Activated B cell treated with CpG ODN at 0.5 μM for 24 hours (primary cell): ENCODE results near the gene USP38. TPM values are rescaled to one million over a fixed set of nuclear protein-coding genes. Genes with fewer than 3 reads are reported as not detected.
"Not testable (repeated sequence)": the region's sequence is repeated elsewhere in the genome, so short reads cannot be mapped to it uniquely, and the experiment has no call there.

Experiments
- ATAC-seq: fragments of 200-7000 bp; cut with Tn5 transposase; one replicate; pipeline ENCODE4 v1.10.0; 2021; ENCODE audit warnings: low read depth, mild to moderate bottlenecking, moderate library complexity
- CTCF ChIA-PET: fragments of 350-600 bp; sonication (Branson Sonifier 250); formaldehyde crosslinking; loops from one replicate; lab custom pipeline; 2021; ENCODE audit warnings: antibody characterized with exemption; lab: Charles Lee
- POLR2A ChIA-PET: fragments of 350-600 bp; sonication (Branson Sonifier 250); formaldehyde crosslinking; loops from one replicate; lab custom pipeline; 2021; ENCODE audit warnings: antibody characterized with exemption; lab: Charles Lee
- DNase-seq: peaks from one replicate; pipeline ENCODE4 v3.0.0; 2022
- H3K27ac Mint-ChIP-seq: one replicate; pipeline ENCODE4 v1.8.0; 2020; ENCODE audit warnings: mixed read lengths
- H3K27me3 Mint-ChIP-seq: one replicate; pipeline ENCODE4 v1.8.0; 2021; ENCODE audit warnings: mixed read lengths
- H3K36me3 Mint-ChIP-seq: one replicate; pipeline ENCODE4 v1.8.0; 2021; ENCODE audit warnings: low read depth, mixed read lengths
- H3K4me1 Mint-ChIP-seq: one replicate; pipeline ENCODE4 v1.8.0; 2021; ENCODE audit warnings: mixed read lengths
- H3K4me3 Mint-ChIP-seq: one replicate; pipeline ENCODE4 v1.8.0; 2020; ENCODE audit warnings: mild to moderate bottlenecking, mixed read lengths
- H3K9me3 Mint-ChIP-seq: one replicate; pipeline ENCODE4 v1.8.0; 2020; ENCODE audit warnings: mixed read lengths
- intact Hi-C: fragments of 100-400 bp; cut with micrococcal nuclease; formaldehyde crosslinking; loops from one replicate; pipeline ENCODE4 v1.15.1; 2024
- total RNA-seq: library from RNA; stranded (reverse); gene quantifications from 2 replicates; pipeline ENCODE4 v1.2.3, GENCODE V29; 2022
- TF ChIP-seq, protein P1 (sequence below): fragments of 200-600 bp; IDR thresholded peaks from one replicate; pipeline ENCODE4 v1.8.0; 2022; ENCODE audit warnings: antibody characterized with exemption, mild to moderate bottlenecking

Gene USP38
- total RNA-seq, 1 donor from 2014 or later: 24.9 TPM

DNA sequence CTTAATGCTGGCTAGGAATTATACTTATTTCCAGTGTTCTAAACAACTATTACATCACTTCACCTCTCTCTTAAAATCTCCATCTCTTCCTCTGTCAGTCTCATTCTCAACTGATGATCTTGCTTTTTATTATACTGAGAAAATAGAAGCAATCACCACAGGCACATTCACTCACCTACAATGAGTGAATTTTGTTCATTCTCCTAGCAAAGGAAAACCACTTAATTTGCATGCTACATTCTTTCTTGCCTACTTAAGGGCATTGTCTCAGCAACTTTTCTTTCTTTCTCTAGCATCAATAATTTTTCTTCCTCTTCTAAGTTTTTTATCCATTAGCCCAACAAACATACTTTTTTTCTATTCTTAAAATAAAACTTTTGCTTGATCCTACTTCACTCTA lies 21.1 kb upstream of the USP38 start:
- Mint-ChIP-seq H3K36me3 (peaks cover 10% of the 10 kb centered on the region), H3K9me3 (peaks cover 2% of the 10 kb centered on the region), H3K4me3 (no peak overlapping the region), H3K27me3 (no peaks in the 10 kb centered on the region), H3K27ac (no peak overlapping the region), H3K4me1 (no peaks in the 10 kb centered on the region)
- intact Hi-C loops: no loop called here
- ChIA-PET CTCF (no interaction called here), POLR2A (no interaction called here)
- no peak for DNase-seq
- no peak for ATAC-seq
- TF ChIP-seq, protein P1, sequence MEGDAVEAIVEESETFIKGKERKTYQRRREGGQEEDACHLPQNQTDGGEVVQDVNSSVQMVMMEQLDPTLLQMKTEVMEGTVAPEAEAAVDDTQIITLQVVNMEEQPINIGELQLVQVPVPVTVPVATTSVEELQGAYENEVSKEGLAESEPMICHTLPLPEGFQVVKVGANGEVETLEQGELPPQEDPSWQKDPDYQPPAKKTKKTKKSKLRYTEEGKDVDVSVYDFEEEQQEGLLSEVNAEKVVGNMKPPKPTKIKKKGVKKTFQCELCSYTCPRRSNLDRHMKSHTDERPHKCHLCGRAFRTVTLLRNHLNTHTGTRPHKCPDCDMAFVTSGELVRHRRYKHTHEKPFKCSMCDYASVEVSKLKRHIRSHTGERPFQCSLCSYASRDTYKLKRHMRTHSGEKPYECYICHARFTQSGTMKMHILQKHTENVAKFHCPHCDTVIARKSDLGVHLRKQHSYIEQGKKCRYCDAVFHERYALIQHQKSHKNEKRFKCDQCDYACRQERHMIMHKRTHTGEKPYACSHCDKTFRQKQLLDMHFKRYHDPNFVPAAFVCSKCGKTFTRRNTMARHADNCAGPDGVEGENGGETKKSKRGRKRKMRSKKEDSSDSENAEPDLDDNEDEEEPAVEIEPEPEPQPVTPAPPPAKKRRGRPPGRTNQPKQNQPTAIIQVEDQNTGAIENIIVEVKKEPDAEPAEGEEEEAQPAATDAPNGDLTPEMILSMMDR: no peak

DNA sequence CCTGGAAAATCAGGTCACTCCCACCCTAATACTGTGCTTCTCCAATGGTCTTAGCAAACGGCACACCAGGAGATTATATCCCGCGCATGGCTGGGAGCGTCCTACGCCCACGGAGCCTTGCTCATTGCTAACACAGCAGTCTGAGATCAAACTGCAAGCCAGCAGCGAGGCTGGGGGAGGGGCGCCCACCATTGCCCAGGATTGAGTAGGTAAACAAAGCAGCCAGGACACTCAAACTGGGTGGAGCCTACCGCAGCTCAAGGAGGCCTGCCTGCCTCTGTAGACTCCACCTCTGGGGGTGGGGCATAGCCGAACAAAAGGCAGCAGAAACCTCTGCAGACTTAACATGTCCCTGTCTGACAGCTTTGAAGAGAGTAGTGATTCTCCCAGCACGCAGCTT lies 18.0 kb upstream of the USP38 start:
- ATAC-seq, H3K4me3 Mint-ChIP-seq, DNase-seq, CTCF ChIA-PET, POLR2A ChIA-PET, H3K9me3 Mint-ChIP-seq, H3K4me1 Mint-ChIP-seq, H3K27me3 Mint-ChIP-seq, H3K27ac Mint-ChIP-seq, H3K36me3 Mint-ChIP-seq: not testable (repeated sequence)
- intact Hi-C loops: loop anchor here (1.0 kb wide), 1 partner anchor 29 kb away; no protein-coding TSS in a partner anchor

DNA sequence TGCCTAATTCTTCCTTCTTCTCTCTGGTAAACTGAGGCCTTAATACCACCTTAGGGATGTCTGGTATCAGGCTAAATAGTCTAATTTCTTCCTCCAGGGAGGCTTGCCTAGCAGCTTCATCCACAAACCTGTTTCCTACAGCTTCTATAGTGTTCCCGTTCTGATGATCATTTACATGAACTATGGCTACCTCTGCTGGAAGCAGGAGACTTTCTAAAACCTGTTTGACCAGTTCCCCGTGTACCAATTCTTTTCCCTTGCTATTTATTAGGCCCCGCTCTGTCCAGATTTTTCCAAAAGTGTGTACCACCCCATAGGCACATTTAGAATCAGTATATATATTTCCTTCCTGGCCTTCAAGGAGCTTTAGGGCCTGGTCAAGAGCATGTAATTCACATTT lies 5.8 kb upstream of the USP38 start:
- ATAC-seq: no peak
- H3K9me3 Mint-ChIP-seq: peaks cover 6% of the 10 kb centered on the region
- peaks cover 27% of the 10 kb centered on the region for H3K36me3 Mint-ChIP-seq
- no peaks in the 10 kb centered on the region for H3K27me3 Mint-ChIP-seq
- H3K27ac Mint-ChIP-seq: no peak overlapping the region
- TF ChIP-seq, protein P1: no peak
- ChIA-PET CTCF (no interaction called here), POLR2A (no interaction called here)
- H3K4me1 Mint-ChIP-seq: peaks cover 11% of the 10 kb centered on the region
- DNase-seq: no peak
- H3K4me3 Mint-ChIP-seq: no peak overlapping the region
- intact Hi-C loops: no loop called here

DNA sequence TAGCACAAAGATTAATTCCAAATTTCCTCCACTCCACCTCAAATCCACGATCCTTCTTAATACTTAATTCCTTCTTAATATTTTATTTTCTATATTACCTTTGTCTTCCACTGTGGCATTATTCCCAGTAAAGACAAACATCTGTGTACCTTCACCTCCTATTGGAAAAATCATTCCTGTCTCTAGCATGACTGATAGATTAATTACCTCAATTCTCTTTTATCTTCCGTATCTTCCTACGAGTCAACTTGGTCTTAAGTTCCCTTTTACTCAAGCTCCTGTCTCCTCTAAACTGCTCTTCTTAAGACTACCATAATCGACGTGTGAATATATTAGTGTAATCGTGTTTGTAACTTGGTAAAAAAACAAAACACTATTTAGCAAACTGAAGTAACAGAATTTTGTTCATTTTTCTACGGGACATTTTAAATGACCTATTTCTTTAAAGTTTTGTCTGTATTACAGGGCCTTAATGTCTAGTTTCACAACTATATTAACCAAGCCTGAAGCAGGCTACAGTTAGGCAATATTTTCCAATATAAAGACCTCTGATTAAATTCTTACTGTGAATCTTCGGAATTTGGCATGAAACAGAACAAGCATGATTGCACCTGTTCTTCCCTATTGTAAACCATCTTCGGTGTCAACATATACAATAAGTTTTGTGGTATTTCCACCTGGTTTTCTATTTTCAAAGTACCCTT lies 1.1 kb upstream of the USP38 start:
- H3K27me3 Mint-ChIP-seq: no peaks in the 10 kb centered on the region
- ATAC-seq (no peak), DNase-seq (no peak)
- H3K9me3 Mint-ChIP-seq: peaks cover 2% of the 10 kb centered on the region
- intact Hi-C loops: loop anchor here (1.0 to 10.0 kb wide), 6 partner anchors 15 to 1963 kb away; partner anchors contain the start of genes GAB1, SMARCA5 and ZNF330
- ChIA-PET POLR2A (interaction anchor here (2.5 kb wide), 1 partner anchor 330 kb away, joined by 10 read pairs; the partner anchor contains the start of gene SMARCA5), CTCF (no interaction called here)
- H3K4me1 Mint-ChIP-seq: peaks cover 48% of the 10 kb centered on the region
- TF ChIP-seq, protein P1: no peak
- peak overlapping the region; percentile 93 for H3K4me3 Mint-ChIP-seq
- H3K27ac Mint-ChIP-seq: peak overlapping the region; percentile 94
- H3K36me3 Mint-ChIP-seq: peaks cover 36% of the 10 kb centered on the region

DNA sequence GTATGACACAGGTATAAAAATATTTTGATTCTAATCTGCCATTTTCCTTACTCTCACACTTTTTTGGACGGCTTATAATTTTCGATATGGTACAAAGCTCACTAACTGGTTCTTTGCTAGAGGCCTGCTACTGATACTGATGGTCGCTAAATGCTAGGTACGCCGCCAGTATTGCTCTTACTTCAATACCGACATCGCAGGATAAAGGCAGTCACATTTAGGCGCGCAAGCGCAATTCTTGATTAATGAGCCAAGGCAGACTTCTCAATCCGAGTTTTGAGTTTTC lies 557 bp upstream of the USP38 start:
- H3K4me3 Mint-ChIP-seq: peak overlapping the region; percentile 93
- ATAC-seq: peak; percentile 15
- ChIA-PET POLR2A (interaction anchor here (2.5 kb wide), 1 partner anchor 329 kb away, joined by 10 read pairs; the partner anchor contains the start of gene SMARCA5), CTCF (no interaction called here)
- no peaks in the 10 kb centered on the region for H3K27me3 Mint-ChIP-seq
- peaks cover 53% of the 10 kb centered on the region for H3K4me1 Mint-ChIP-seq
- no peaks in the 10 kb centered on the region for H3K9me3 Mint-ChIP-seq
- intact Hi-C loops: loop anchor here (1.0 to 10.0 kb wide), 6 partner anchors 15 to 1963 kb away; partner anchors contain the start of genes GAB1, SMARCA5 and ZNF330
- H3K36me3 Mint-ChIP-seq: peaks cover 36% of the 10 kb centered on the region
- H3K27ac Mint-ChIP-seq: peak overlapping the region; percentile 94
- no peak for DNase-seq
- TF ChIP-seq, protein P1: no peak
